MCF 10A (cell line): Measurements from ENCODE around the gene OLIG2. TPM values are rescaled to one million over a fixed set of nuclear protein-coding genes. Genes with fewer than 3 reads are reported as not detected.

ENCODE experiments used
- BruUV-seq: library from RNA; stranded (reverse); fragments of 400-500 nt; replicated peaks from 2 replicates; lab custom pipeline; 2021; lab: Mats Ljungman, UMichigan
- CTCF ChIA-PET: fragments of 300-600 bp; sonication (Branson Sonifier 250); formaldehyde crosslinking; extraction: SDS; loops from one replicate; lab custom pipeline; 2021; ENCODE audit warnings: antibody characterized with exemption, inconsistent platforms; lab: Yijun Ruan, JAX
- POLR2A ChIA-PET: fragments of 300-600, 350-650 bp; sonication (Branson Sonifier 250); formaldehyde crosslinking; extraction: SDS; loops from one replicate; lab custom pipeline; 2020; ENCODE audit warnings: antibody characterized with exemption, inconsistent platforms; lab: Yijun Ruan, JAX
- DNase-seq: peaks from one replicate; pipeline ENCODE4 v3.0.0-alpha.2; 2018; ENCODE audit not compliant: unreplicated experiment
- H3K27ac Mint-ChIP-seq: one replicate; pipeline ENCODE4 v1.8.0; 2022; ENCODE audit warnings: mild to moderate bottlenecking, low read depth, mixed read lengths; ENCODE audit not compliant: unreplicated experiment
- H3K27me3 Mint-ChIP-seq: one replicate; pipeline ENCODE4 v1.8.0; 2022; ENCODE audit warnings: mixed read lengths; ENCODE audit not compliant: insufficient read depth, unreplicated experiment
- H3K36me3 Mint-ChIP-seq: one replicate; pipeline ENCODE4 v1.8.0; 2022; ENCODE audit warnings: mild to moderate bottlenecking, moderate library complexity, mixed read lengths; ENCODE audit not compliant: insufficient read depth, unreplicated experiment
- H3K4me1 Mint-ChIP-seq: one replicate; pipeline ENCODE4 v1.8.0; 2022; ENCODE audit warnings: mixed read lengths; ENCODE audit not compliant: insufficient read depth, unreplicated experiment
- H3K4me3 Mint-ChIP-seq: one replicate; pipeline ENCODE4 v1.8.0; 2022; ENCODE audit warnings: mild to moderate bottlenecking, moderate library complexity, mixed read lengths; ENCODE audit not compliant: unreplicated experiment
- H3K9me3 Mint-ChIP-seq: one replicate; pipeline ENCODE4 v1.8.0; 2022; ENCODE audit warnings: mixed read lengths; ENCODE audit not compliant: unreplicated experiment
- intact Hi-C: fragments of 100-400 bp; cut with micrococcal nuclease; formaldehyde crosslinking; loops from 2 replicates; pipeline ENCODE4 v1.14.1; 2022
- total RNA-seq: library from RNA; stranded (reverse); gene quantifications from 2 replicates; pipeline ENCODE4 v1.2.3, GENCODE V29; 2022
- TF ChIP-seq, protein P1 (sequence below): fragments of 200-600 bp; IDR thresholded peaks from one replicate; pipeline ENCODE4 v1.8.0; 2022; ENCODE audit warnings: antibody characterized with exemption, mild to moderate bottlenecking; ENCODE audit not compliant: unreplicated experiment

Gene OLIG2
- total RNA-seq, 1 experiment from 2014 or later = not detected

GRCh38 chr21:33067457-33067856 is 41.7 kb downstream of the OLIG2 start:
- CTCF ChIA-PET = interaction anchor here (1.1 kb wide), 1 partner anchor 73 kb away, joined by 3 read pairs; no protein-coding TSS in a partner anchor
- H3K36me3 Mint-ChIP-seq = no peaks in the 10 kb centered on the region
- BruUV-seq = no TSS peak
- no peak overlapping the region for H3K4me3 Mint-ChIP-seq
- POLR2A ChIA-PET = interaction anchor here (0.6 kb wide), 1 partner anchor 319 kb away, joined by 3 read pairs; no protein-coding TSS in a partner anchor
- no peak overlapping the region for H3K27ac Mint-ChIP-seq
- no peaks in the 10 kb centered on the region for H3K9me3 Mint-ChIP-seq
- no peaks in the 10 kb centered on the region for H3K4me1 Mint-ChIP-seq
- H3K27me3 Mint-ChIP-seq = peaks cover 88% of the 10 kb centered on the region
- no peak for DNase-seq
- TF ChIP-seq, protein P1, sequence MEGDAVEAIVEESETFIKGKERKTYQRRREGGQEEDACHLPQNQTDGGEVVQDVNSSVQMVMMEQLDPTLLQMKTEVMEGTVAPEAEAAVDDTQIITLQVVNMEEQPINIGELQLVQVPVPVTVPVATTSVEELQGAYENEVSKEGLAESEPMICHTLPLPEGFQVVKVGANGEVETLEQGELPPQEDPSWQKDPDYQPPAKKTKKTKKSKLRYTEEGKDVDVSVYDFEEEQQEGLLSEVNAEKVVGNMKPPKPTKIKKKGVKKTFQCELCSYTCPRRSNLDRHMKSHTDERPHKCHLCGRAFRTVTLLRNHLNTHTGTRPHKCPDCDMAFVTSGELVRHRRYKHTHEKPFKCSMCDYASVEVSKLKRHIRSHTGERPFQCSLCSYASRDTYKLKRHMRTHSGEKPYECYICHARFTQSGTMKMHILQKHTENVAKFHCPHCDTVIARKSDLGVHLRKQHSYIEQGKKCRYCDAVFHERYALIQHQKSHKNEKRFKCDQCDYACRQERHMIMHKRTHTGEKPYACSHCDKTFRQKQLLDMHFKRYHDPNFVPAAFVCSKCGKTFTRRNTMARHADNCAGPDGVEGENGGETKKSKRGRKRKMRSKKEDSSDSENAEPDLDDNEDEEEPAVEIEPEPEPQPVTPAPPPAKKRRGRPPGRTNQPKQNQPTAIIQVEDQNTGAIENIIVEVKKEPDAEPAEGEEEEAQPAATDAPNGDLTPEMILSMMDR = no peak
- intact Hi-C loops = no loop called here

DNA sequence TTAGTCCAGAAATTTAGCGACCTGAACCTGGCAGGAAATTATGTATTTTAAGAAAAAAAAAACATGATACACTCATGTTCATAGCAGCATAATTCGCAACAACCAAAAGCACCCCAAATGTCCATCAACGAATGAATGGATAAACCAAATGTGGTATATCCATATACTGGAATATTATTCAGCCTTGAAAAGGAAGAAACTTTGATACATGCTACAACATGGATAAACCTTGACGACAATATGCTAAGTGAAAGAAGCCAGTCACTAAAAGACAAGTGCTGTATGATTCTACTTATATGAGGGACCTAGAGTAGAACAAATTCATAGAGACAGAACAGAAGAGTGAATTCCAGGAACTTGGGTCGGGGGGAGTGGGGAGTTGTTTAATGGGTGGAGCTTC is 43.5 kb downstream of the OLIG2 start:
- H3K4me3 Mint-ChIP-seq = no peak overlapping the region

GRCh38 chr21:33069645-33069993 is 43.9 kb downstream of the OLIG2 start:
- Mint-ChIP-seq H3K4me3 (no peak overlapping the region), H3K27ac (no peak overlapping the region), H3K27me3 (peaks cover 88% of the 10 kb centered on the region), H3K36me3 (no peaks in the 10 kb centered on the region), H3K4me1 (no peaks in the 10 kb centered on the region), H3K9me3 (no peaks in the 10 kb centered on the region)
- ChIA-PET CTCF (no interaction called here), POLR2A (no interaction called here)
- TF ChIP-seq, protein P1 = no peak
- no peak for DNase-seq
- intact Hi-C loops = no loop called here
- no TSS peak for BruUV-seq

More for the DNA sequence above, 43.5 kb downstream of the OLIG2 start:
- no peaks in the 10 kb centered on the region for H3K9me3 Mint-ChIP-seq
- POLR2A ChIA-PET = no interaction called here
- intact Hi-C loops = no loop called here
- no peaks in the 10 kb centered on the region for H3K4me1 Mint-ChIP-seq
- BruUV-seq = no TSS peak
- peaks cover 88% of the 10 kb centered on the region for H3K27me3 Mint-ChIP-seq
- H3K36me3 Mint-ChIP-seq = no peaks in the 10 kb centered on the region
- no peak overlapping the region for H3K27ac Mint-ChIP-seq
- CTCF ChIA-PET = no interaction called here
- DNase-seq = no peak
- TF ChIP-seq, protein P1 = no peak

- no peak for DNase-seq
- Mint-ChIP-seq H3K9me3 (no peaks in the 10 kb centered on the region), H3K27me3 (peaks cover 88% of the 10 kb centered on the region), H3K27ac (no peak within 1 kb of the TSS), H3K4me1 (no peaks in the 10 kb centered on the region), H3K4me3 (peak within 1 kb of the TSS; percentile 49), H3K36me3 (no peaks in the 10 kb centered on the region)
- no TSS peak for BruUV-seq
- ChIA-PET POLR2A (no interaction called here), CTCF (no interaction called here)
- TF ChIP-seq, protein P1 = no peak
- intact Hi-C loops = no loop called here
Measured at GRCh38 chr21:33069994-33070743, 44.4 kb downstream of the OLIG2 start, which contains the start of gene OLIG1. Gene OLIG1 (plus strand): TSS chr21:33070141. CDS start chr21:33070247, 106 bp downstream.
